ENCODE results near the gene DEPDC1B.
"Not testable (repeated sequence)": the region's sequence is repeated elsewhere in the genome, so short reads cannot be mapped to it uniquely, and the experiment has no call there.

DNA sequence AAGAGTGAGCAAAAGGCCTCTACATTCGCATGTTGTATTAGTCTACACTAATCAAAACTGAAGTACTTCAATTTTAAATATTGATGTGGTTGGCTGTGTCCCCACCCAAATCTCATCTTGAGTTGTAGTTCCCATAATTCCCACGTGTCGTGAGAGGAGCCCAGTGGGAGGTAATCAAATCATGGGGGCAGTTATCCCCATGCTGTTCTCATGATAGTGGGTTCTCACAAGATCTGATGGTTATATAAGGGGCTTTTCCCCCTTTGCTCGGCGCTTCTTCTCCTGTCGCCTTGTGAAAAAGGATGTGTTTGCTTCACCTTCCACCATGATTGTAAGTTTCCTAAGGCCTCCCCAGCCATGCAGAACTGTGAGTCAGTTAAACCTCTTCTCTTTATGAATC, 112.7 kb downstream of the DEPDC1B start:
- TF ChIP-seq CTCF (tag by site-specific recombination; IDR thresholded peaks at IDR 0.05); ZNF785 (tag by site-specific recombination; IDR thresholded peaks at IDR 0.05); TCF7L2 (IDR thresholded peaks at IDR 0.05; ENCODE audit: borderline replicate concordance, low read depth, low read length); ZNF548 (tag by site-specific recombination; IDR thresholded peaks at IDR 0.05); ZNF670 (tag by site-specific recombination; IDR thresholded peaks at IDR 0.05; ENCODE audit: low read depth); ZNF521 (tag by site-specific recombination; IDR thresholded peaks at IDR 0.05); PRDM10 (tag by site-specific recombination; IDR thresholded peaks at IDR 0.05); ZSCAN18 (tag by site-specific recombination; IDR thresholded peaks at IDR 0.05); ZNF423 (tag by site-specific recombination; IDR thresholded peaks at IDR 0.05); ZNF580 (tag by site-specific recombination; IDR thresholded peaks at IDR 0.05); ZNF2 (tag by site-specific recombination; IDR thresholded peaks at IDR 0.05): not testable (repeated sequence)
- TF ChIP-seq, protein P1, sequence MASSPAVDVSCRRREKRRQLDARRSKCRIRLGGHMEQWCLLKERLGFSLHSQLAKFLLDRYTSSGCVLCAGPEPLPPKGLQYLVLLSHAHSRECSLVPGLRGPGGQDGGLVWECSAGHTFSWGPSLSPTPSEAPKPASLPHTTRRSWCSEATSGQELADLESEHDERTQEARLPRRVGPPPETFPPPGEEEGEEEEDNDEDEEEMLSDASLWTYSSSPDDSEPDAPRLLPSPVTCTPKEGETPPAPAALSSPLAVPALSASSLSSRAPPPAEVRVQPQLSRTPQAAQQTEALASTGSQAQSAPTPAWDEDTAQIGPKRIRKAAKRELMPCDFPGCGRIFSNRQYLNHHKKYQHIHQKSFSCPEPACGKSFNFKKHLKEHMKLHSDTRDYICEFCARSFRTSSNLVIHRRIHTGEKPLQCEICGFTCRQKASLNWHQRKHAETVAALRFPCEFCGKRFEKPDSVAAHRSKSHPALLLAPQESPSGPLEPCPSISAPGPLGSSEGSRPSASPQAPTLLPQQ (tag by site-specific recombination; IDR thresholded peaks at IDR 0.05), result not testable (repeated sequence)
